ENCODE data around the gene BRK1. TPM values are rescaled to one million over a fixed set of nuclear protein-coding genes. Genes with fewer than 3 reads are reported as not detected.

Gene BRK1
- total and polyA plus RNA-seq, 10 of the 15 experiments (the other 5 are each of a cell fraction or from before 2014, with no cell fraction given) = 97.8 to 457 (median 203) TPM

GRCh38 chr3:10173095-10173925, 57.8 kb downstream of the BRK1 start:
- RAD21 ChIA-PET (ENCODE audit: unreplicated experiment) = interaction anchor here (0.6 to 2.5 kb wide), 4 partner anchors 13 to 24 kb away, joined by 3 to 10 read pairs (median 6); no protein-coding TSS in a partner anchor
- no peaks in the 10 kb centered on the region for H4K20me1 ChIP-seq (ENCODE audit: control insufficient read depth, insufficient read depth)
- TF ChIP-seq RUNX3 (IDR thresholded peaks at IDR 0.05; ENCODE audit: low read length) = no peak
- peaks cover 4% of the 10 kb centered on the region; the same call in 2 of the 3 replicates for H3K9me3 ChIP-seq (replicated peaks; ENCODE audit: control insufficient read depth, insufficient read depth, low read length)
- WGBS (ENCODE audit: insufficient coverage, insufficient replicate concordance, low lambda C conversion rate, missing lambda C conversion rate) = 84% methylated on average over 10 of the region's 10 CpGs
- no peak overlapping the region for H3K4me3 ChIP-seq
- no peaks in the 10 kb centered on the region; the same call in 1 of the 2 replicates for H3K79me2 ChIP-seq (ENCODE audit: control insufficient read depth, insufficient read depth, low read length)
- H3K27me3 ChIP-seq (replicated peaks in 1 of 2; ENCODE audit: control insufficient read depth in 2 of 2, insufficient read depth in 2 of 2, low read length in 1 of 2) = no peaks in the 10 kb centered on the region
- SMC1A ChIA-PET (ENCODE audit: uncharacterized antibody, unreplicated experiment) = interaction anchor here (0.7 to 2.6 kb wide), 8 partner anchors 17 to 50 kb away, joined by 3 to 15 read pairs (median 6); no protein-coding TSS in a partner anchor
- in situ Hi-C loops (cut with MboI) (no loop called here), intact Hi-C loops (cut with micrococcal nuclease; ENCODE audit: unreplicated experiment) (no loop called here)
- BruUV-seq (replicated peaks) = no TSS peak
- H3K4me1 ChIP-seq (ENCODE audit: control insufficient read depth, insufficient read depth, low read length) = peaks cover 18% of the 10 kb centered on the region
- no peak for FAIRE-seq
- ATAC-seq = no peak
- no peak for DNase-seq (ENCODE audit: low read depth, low spot score)
- no peaks in the 10 kb centered on the region for H3K36me3 ChIP-seq (ENCODE audit: control insufficient read depth in 2 of 2, insufficient read depth in 2 of 2, low read length in 1 of 2)
- H3K27ac ChIP-seq (ENCODE audit: control insufficient read depth, insufficient read depth) = no peak overlapping the region
- CTCF ChIA-PET = interaction anchor here (0.9 to 1.5 kb wide), 5 partner anchors 8 to 23 kb away, joined by 3 to 6 read pairs (median 4); partner anchors contain the start of gene IRAK2
- H3K4me2 ChIP-seq (ENCODE audit: control insufficient read depth, insufficient read depth) = peak overlapping the region; percentile 39
- no peak overlapping the region for H3K9ac ChIP-seq (ENCODE audit: control insufficient read depth, insufficient read depth, low read length)
- POLR2A ChIA-PET = interaction anchor here (0.6 to 0.9 kb wide), 6 partner anchors 9 to 231 kb away, joined by 3 to 4 read pairs (median 3); no protein-coding TSS in a partner anchor
- no peak overlapping the region for H2AFZ ChIP-seq (ENCODE audit: control insufficient read depth, low read depth, low read length)

- DNase-seq (ENCODE audit: low read depth, low spot score) (no peak), FAIRE-seq (no peak), ATAC-seq (peak; percentile 52)
- Histone ChIP-seq H3K27ac (ENCODE audit: control insufficient read depth, insufficient read depth) (no peak overlapping the region), H3K4me3 (no peak overlapping the region), H3K4me1 (ENCODE audit: control insufficient read depth, insufficient read depth, low read length) (peaks cover 18% of the 10 kb centered on the region), H3K79me2 (ENCODE audit: control insufficient read depth, insufficient read depth, low read length) (no peaks in the 10 kb centered on the region; the same call in 1 of the 2 replicates), H3K9ac (ENCODE audit: control insufficient read depth, insufficient read depth, low read length) (no peak overlapping the region), H2AFZ (ENCODE audit: control insufficient read depth, low read depth, low read length) (peak overlapping the region; percentile 45; the same call in 1 of the 2 replicates), H3K9me3 (replicated peaks; ENCODE audit: control insufficient read depth, insufficient read depth, low read length) (no peaks in the 10 kb centered on the region; the same call in 2 of the 3 replicates), H3K4me2 (ENCODE audit: control insufficient read depth, insufficient read depth) (peak overlapping the region; percentile 39; the same call in 1 of the 2 replicates), H3K36me3 (ENCODE audit: control insufficient read depth in 2 of 2, insufficient read depth in 2 of 2, low read length in 1 of 2) (no peaks in the 10 kb centered on the region), H4K20me1 (ENCODE audit: control insufficient read depth, insufficient read depth) (no peaks in the 10 kb centered on the region), H3K27me3 (replicated peaks in 1 of 2; ENCODE audit: control insufficient read depth in 2 of 2, insufficient read depth in 2 of 2, low read length in 1 of 2) (no peaks in the 10 kb centered on the region)
- WGBS (ENCODE audit: insufficient coverage, insufficient replicate concordance, low lambda C conversion rate, missing lambda C conversion rate) = 6% methylated on average over 6 of the region's 6 CpGs
- no TSS peak for BruUV-seq (replicated peaks)
- in situ Hi-C loops (cut with MboI) = no loop called here
- RAD21 ChIA-PET (ENCODE audit: unreplicated experiment) = interaction anchor here (1.4 to 2.5 kb wide), 3 partner anchors 13 to 19 kb away, joined by 6 to 10 read pairs (median 6); no protein-coding TSS in a partner anchor
- SMC1A ChIA-PET (ENCODE audit: uncharacterized antibody, unreplicated experiment) = interaction anchor here (0.7 to 2.6 kb wide), 6 partner anchors 16 to 50 kb away, joined by 3 to 15 read pairs (median 6); no protein-coding TSS in a partner anchor
- intact Hi-C loops (cut with micrococcal nuclease; ENCODE audit: unreplicated experiment) = no loop called here
- POLR2A ChIA-PET = interaction anchor here (0.6 to 0.8 kb wide), 3 partner anchors 8 to 32 kb away, joined by 3 read pairs; no protein-coding TSS in a partner anchor
- CTCF ChIA-PET = interaction anchor here (0.9 to 1.2 kb wide), 5 partner anchors 9 to 23 kb away, joined by 3 to 6 read pairs (median 4); partner anchors contain the start of gene IRAK2
- TF ChIP-seq BCLAF1 (IDR thresholded peaks at IDR 0.05) (no peak), ZBTB4 (CRISPR knock-in tag; IDR thresholded peaks at IDR 0.05) (no peak), BHLHE40 (IDR thresholded peaks at IDR 0.05; ENCODE audit: borderline replicate concordance in 1 of 2, low read depth in 2 of 2, low read length in 1 of 2) (peak in 1 of 2 experiments; percentile 11; a peak in 1 of 4 replicates), JUND (IDR thresholded peaks at IDR 0.05; ENCODE audit: low read depth, low read length) (no peak), CEBPB (IDR thresholded peaks at IDR 0.05; ENCODE audit: borderline replicate concordance in 1 of 2, low read depth in 2 of 2, low read length in 2 of 2) (peak in 1 of 2 experiments; percentile 31; a peak in 1 of 4 replicates)
Measured at GRCh38 chr3:10173926-10174435, 58.5 kb downstream of the BRK1 start.

Measured in GM12878 (cell line).